ENCODE data around the gene TOMM40L. TPM values are rescaled to one million over a fixed set of nuclear protein-coding genes. Genes with fewer than 3 reads are reported as not detected.

Gene TOMM40L
- total RNA-seq, 1 experiment from 2014 or later, result 6.7 TPM

GRCh38 chr1:161193561-161194235 lies 32.2 kb upstream of the TOMM40L start:
- CTCF ChIA-PET, result interaction anchor here (0.5 to 1.2 kb wide), 2 partner anchors 32 to 1581 kb away, joined by 3 to 4 read pairs; partner anchors contain the start of gene TOMM40L
- H3K4me3 ChIP-seq, result no peak overlapping the region
- H3K4me2 ChIP-seq, result no peak overlapping the region
- H3K9me3 ChIP-seq (ENCODE audit: insufficient read depth, low read depth), result no peaks in the 10 kb centered on the region
- no peaks in the 10 kb centered on the region for H3K9me2 ChIP-seq (ENCODE audit: insufficient read depth)
- intact Hi-C loops (cut with micrococcal nuclease; ENCODE audit: unreplicated experiment), result no loop called here
- H4K20me1 ChIP-seq (ENCODE audit: insufficient read depth), result no peaks in the 10 kb centered on the region
- H3K27ac ChIP-seq, result no peak overlapping the region
- POLR2A ChIA-PET (ENCODE audit: unreplicated experiment), result no interaction called here
- DNase-seq, result no peak
- TF ChIP-seq EZH2 (IDR thresholded peaks at IDR 0.05; ENCODE audit: low read depth) (no peak), CTCF (conservative IDR thresholded peaks at IDR 0.05) (no peak)
- no peaks in the 10 kb centered on the region for H3K36me3 ChIP-seq (ENCODE audit: low read depth)
- peaks cover 2% of the 10 kb centered on the region; the same call in 1 of the 2 replicates for H3F3A ChIP-seq (ENCODE audit: insufficient read depth, low read depth)
- H3K4me1 ChIP-seq (replicated peaks; ENCODE audit: insufficient read depth), result peaks cover 4% of the 10 kb centered on the region; the same call in 1 of the 2 replicates
- no peaks in the 10 kb centered on the region for H3K79me2 ChIP-seq (ENCODE audit: low read depth)
- no peaks in the 10 kb centered on the region for H3K27me3 ChIP-seq (ENCODE audit: insufficient read depth, low read depth)
- H2AFZ ChIP-seq, result no peak overlapping the region
- no TSS peak for BruUV-seq (replicated peaks)

- ChIA-PET POLR2A (ENCODE audit: unreplicated experiment) (interaction anchor here (0.6 kb wide), 1 partner anchor 1373 kb away, joined by 6 read pairs; no protein-coding TSS in a partner anchor), CTCF (no interaction called here)
- H3K27ac ChIP-seq, result no peak overlapping the region
- no peak for DNase-seq
- no peaks in the 10 kb centered on the region for H3K27me3 ChIP-seq (ENCODE audit: insufficient read depth, low read depth)
- no peak overlapping the region for H3K4me3 ChIP-seq
- no peaks in the 10 kb centered on the region for H3K79me2 ChIP-seq (ENCODE audit: low read depth)
- H3K9me3 ChIP-seq (ENCODE audit: insufficient read depth, low read depth), result no peaks in the 10 kb centered on the region
- no TSS peak for BruUV-seq (replicated peaks)
- peaks cover 4% of the 10 kb centered on the region; the same call in 1 of the 2 replicates for H3K4me1 ChIP-seq (replicated peaks; ENCODE audit: insufficient read depth)
- no peaks in the 10 kb centered on the region for H4K20me1 ChIP-seq (ENCODE audit: insufficient read depth)
- peaks cover 5% of the 10 kb centered on the region; the same call in 1 of the 2 replicates for H3F3A ChIP-seq (ENCODE audit: insufficient read depth, low read depth)
- no peak overlapping the region for H3K4me2 ChIP-seq
- H3K36me3 ChIP-seq (ENCODE audit: low read depth), result no peaks in the 10 kb centered on the region
- TF ChIP-seq EZH2 (IDR thresholded peaks at IDR 0.05; ENCODE audit: low read depth) (no peak), CTCF (conservative IDR thresholded peaks at IDR 0.05) (no peak)
- intact Hi-C loops (cut with micrococcal nuclease; ENCODE audit: unreplicated experiment), result no loop called here
- H3K9me2 ChIP-seq (ENCODE audit: insufficient read depth), result no peaks in the 10 kb centered on the region
- no peak overlapping the region for H2AFZ ChIP-seq
These were observed 30.7 kb upstream of the TOMM40L start for GRCh38 chr1:161195171-161195570.

GRCh38 chr1:161196111-161196510 lies 29.7 kb upstream of the TOMM40L start:
- Histone ChIP-seq H3K36me3 (ENCODE audit: low read depth) (no peaks in the 10 kb centered on the region), H3F3A (ENCODE audit: insufficient read depth, low read depth) (peaks cover 5% of the 10 kb centered on the region; the same call in 1 of the 2 replicates), H3K9me2 (ENCODE audit: insufficient read depth) (no peaks in the 10 kb centered on the region), H2AFZ (no peak overlapping the region), H3K4me1 (replicated peaks; ENCODE audit: insufficient read depth) (peaks cover 7% of the 10 kb centered on the region), H4K20me1 (ENCODE audit: insufficient read depth) (no peaks in the 10 kb centered on the region), H3K4me2 (no peak overlapping the region), H3K27me3 (ENCODE audit: insufficient read depth, low read depth) (no peaks in the 10 kb centered on the region), H3K4me3 (no peak overlapping the region), H3K9me3 (ENCODE audit: insufficient read depth, low read depth) (no peaks in the 10 kb centered on the region), H3K79me2 (ENCODE audit: low read depth) (no peaks in the 10 kb centered on the region), H3K27ac (no peak overlapping the region)
- ChIA-PET POLR2A (ENCODE audit: unreplicated experiment) (no interaction called here), CTCF (no interaction called here)
- DNase-seq, result no peak
- no peak for TF ChIP-seq CTCF (conservative IDR thresholded peaks at IDR 0.05)
- TF ChIP-seq EZH2 (IDR thresholded peaks at IDR 0.05; ENCODE audit: low read depth), result no peak
- intact Hi-C loops (cut with micrococcal nuclease; ENCODE audit: unreplicated experiment), result no loop called here
- BruUV-seq (replicated peaks), result no TSS peak
